Hepatocyte (in vitro differentiated cells): ENCODE data around the gene MAP1LC3A.

ENCODE experiments used
- EZH2 ChIP-seq: fragments of 200-600 bp; sonication (generic); IDR thresholded peaks from 2 replicates; pipeline ENCODE4 v1.6.1; 2016; ENCODE audit warnings: antibody characterized with exemption, mild to moderate bottlenecking, borderline replicate concordance
- TF ChIP-seq, protein P1 (sequence below): fragments of 200-600 bp; sonication (generic); IDR thresholded peaks from 2 replicates; pipeline ENCODE4 v1.5.1; 2016; ENCODE audit warnings: antibody characterized with exemption, mild to moderate bottlenecking; ENCODE audit not compliant: poor library complexity

DNA sequence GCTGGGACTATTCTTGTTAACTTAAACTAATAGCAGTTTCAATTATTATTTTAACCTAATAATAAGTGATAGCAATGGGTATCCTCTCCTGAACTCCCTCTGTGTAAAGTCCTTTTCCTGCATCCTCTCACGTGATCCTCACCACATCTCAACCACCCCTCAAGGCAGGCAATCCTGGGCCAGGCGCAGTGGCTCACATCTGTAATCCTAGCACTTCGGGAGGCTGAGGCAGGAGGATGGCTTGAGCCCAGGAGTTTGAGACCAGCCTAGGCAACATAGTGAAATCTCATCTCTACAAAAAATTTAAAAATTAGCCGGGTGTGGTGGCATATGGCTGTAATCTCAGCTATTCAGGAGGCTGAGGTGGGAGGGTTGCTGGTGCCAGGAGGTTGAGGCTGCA is 23.7 kb downstream of the MAP1LC3A start:
- TF ChIP-seq, protein P1, sequence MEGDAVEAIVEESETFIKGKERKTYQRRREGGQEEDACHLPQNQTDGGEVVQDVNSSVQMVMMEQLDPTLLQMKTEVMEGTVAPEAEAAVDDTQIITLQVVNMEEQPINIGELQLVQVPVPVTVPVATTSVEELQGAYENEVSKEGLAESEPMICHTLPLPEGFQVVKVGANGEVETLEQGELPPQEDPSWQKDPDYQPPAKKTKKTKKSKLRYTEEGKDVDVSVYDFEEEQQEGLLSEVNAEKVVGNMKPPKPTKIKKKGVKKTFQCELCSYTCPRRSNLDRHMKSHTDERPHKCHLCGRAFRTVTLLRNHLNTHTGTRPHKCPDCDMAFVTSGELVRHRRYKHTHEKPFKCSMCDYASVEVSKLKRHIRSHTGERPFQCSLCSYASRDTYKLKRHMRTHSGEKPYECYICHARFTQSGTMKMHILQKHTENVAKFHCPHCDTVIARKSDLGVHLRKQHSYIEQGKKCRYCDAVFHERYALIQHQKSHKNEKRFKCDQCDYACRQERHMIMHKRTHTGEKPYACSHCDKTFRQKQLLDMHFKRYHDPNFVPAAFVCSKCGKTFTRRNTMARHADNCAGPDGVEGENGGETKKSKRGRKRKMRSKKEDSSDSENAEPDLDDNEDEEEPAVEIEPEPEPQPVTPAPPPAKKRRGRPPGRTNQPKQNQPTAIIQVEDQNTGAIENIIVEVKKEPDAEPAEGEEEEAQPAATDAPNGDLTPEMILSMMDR: no peak
- no peak for TF ChIP-seq EZH2
